Measurements from ENCODE around the gene PRDX3.

The PRDX3 gene

DNA sequence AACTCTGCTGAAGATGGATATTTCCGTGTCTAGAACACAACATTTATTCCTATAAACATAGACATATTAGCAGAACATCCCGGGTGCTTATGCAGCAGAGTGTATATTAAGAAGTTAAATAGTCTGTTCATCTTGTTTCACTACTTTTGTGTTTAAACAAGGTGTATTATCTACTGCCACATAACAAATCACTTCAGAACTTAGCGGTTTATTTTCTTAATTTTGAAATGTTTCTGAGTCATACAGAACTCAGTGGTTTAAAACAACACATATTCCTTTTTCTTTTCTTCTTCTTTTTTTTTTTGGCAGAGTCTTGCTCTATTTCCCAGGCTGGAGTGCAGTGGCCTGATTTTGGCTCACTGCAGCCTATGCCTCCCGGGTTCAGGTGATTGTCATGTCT is 48.9 kb downstream of the PRDX3 start:
- no peak for DNase-seq (ENCODE audit: low read depth in 2 of 2)

DNA sequence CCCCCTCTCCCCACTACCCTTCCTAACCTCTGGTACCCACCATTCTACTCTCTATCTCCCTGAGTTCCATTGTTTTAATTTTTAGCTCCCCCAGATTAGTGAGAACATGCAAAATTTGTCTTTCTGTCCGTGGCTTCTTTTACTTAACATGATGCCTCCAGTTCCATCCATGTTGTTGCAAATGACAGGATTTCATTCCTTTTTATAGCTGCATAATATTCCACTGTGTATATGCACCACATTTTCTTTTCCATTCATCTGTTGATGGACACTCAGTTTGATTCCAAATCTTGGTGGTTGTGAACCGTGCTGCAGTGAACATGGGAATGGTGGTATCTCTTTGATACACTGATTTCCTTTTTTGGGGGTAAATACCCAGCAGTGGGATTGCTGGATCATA is 52.7 kb downstream of the PRDX3 start:
- no peak for DNase-seq (ENCODE audit: low read depth in 2 of 2)

DNA sequence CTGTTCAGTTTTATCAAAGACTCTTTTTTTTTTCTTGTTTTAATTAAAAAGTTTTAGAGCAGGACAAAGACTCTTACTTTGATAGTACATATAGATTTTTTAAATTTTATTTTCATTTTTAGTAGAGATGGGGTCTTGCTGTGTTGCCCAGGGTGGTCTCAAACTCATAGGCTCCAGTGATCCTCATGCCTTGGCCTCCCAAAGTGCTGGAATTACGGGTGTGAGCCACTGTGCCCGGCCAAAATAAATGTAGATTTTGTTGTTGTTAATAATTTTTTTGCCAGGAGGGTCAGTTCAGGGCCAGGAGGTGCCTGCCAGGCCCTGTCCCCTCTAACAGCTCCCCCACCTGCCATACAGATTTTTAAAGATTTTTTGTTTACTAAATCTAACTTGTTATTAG is 57.7 kb downstream of the PRDX3 start:
- no peak for DNase-seq (ENCODE audit: low read depth in 2 of 2)

DNA sequence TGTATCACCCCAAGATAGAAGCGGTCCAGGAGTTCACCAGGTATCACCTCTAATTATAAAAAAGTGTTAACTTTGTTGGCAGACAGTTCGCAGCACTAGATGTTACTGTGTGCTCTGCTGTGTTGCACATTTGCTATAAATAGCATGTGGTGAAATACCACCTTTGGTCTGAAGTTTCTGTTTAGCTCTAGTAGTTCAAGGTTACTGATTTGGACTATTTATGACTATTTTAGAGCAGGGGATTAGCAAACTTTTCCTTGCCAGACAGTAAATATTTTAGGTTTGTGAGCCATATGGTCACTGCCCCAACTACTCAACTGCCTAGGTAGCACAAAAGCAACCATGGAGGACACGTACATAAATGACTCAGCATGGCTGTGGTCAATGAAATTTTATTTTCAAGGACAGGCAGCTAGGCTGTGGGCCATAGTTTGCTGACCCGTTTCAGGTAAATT is 58.2 kb downstream of the PRDX3 start:
- no peak for DNase-seq (ENCODE audit: low read depth in 2 of 2)

DNA sequence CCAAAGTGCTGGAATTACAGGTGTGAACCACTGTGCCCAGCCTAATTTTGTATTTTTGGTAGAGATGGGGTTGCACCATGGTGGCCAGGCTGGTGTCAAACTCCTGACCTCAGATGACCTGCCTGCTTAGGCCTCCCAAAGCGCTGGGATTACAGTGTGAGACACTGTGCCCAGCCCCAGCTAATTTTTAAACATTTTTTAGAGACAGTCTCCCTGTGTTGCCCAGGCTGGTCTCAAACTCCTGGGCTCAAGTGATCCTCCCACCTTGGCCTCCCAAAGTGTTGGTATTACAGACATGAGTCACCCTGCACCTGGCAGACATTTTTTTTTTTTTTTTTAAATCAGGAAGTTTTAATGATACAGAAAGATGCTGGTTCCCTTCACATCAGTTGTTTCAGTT is 59.2 kb downstream of the PRDX3 start:
- DNase-seq (ENCODE audit: low read depth in 2 of 2) = no peak

DNA sequence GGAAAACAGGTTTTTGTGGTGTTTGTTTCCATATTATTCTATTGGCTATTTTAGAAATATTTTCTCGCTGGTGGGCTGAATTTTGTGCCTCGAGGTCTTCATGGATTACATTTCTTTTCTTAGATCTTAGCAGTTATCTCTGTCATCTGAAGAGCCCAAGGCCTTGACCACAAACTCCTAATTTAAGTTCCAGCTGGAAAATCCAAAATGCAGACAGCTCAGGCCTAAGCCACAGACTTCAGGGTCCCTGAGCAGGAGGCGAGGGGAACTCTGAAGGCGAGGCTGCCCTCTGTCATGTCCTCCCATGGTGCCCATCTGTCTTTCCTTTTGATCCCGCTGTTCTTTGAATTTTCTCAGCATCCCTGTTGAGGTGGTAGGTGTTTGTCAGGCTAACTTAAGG is 60.4 kb downstream of the PRDX3 start:
- DNase-seq (ENCODE audit: low read depth in 2 of 2) = no peak
